Thoracic aorta (tissue), 2 donors: ENCODE measurements around the gene TK2. TPM values are rescaled to one million over a fixed set of nuclear protein-coding genes. Genes with fewer than 3 reads are reported as not detected.
"Not testable (repeated sequence)": the region's sequence is repeated elsewhere in the genome, so short reads cannot be mapped to it uniquely, and the experiment has no call there.

Experiments used
- ATAC-seq: fragments of 150-250 bp; one replicate; pipeline ENCODE4 v1.8.0; 2017; ENCODE audit warnings: low read depth; ENCODE audit not compliant: insufficient number of reproducible peaks, low FRiP score
- DNase-seq: peaks from one replicate; pipeline ENCODE4 v3.0.0-alpha.2; 2020; ENCODE audit warnings: low spot score
- H3K27ac ChIP-seq, 2 donors: fragments of 200-600 bp; sonication (generic); 1 replicate in 1 of 2; 2 replicates in 1 of 2; pipeline ENCODE4 v1.5.1; 2016; ENCODE audit warnings: mild to moderate bottlenecking in 2 of 2, moderate library complexity in 2 of 2
- H3K27me3 ChIP-seq: fragments of 200-600 bp; sonication (generic); replicated peaks from 2 replicates; pipeline ENCODE4 v1.6.0; 2016; ENCODE audit warnings: mild to moderate bottlenecking; ENCODE audit not compliant: insufficient read depth
- H3K36me3 ChIP-seq: fragments of 200-600 bp; sonication (generic); one replicate; pipeline ENCODE4 v1.5.1; 2016
- H3K4me1 ChIP-seq, 2 donors: fragments of 200-600 bp; sonication (generic); 1 replicate in 1 of 2; 2 replicates in 1 of 2; pipeline versions ENCODE4 v1.5.1 to v1.6.0; 2016; ENCODE audit warnings: low read depth in 2 of 2, mild to moderate bottlenecking in 1 of 2; ENCODE audit not compliant: control insufficient read depth in 1 of 2
- H3K4me3 ChIP-seq: fragments of 200-600 bp; sonication (generic); 2 replicates; pipeline ENCODE4 v1.5.1; 2016; ENCODE audit warnings: mild to moderate bottlenecking
- H3K9me3 ChIP-seq: fragments of 200-600 bp; sonication (generic); 2 replicates; pipeline ENCODE4 v1.5.1; 2016
- CTCF ChIP-seq: fragments of 200-600 bp; sonication (generic); IDR thresholded peaks from one replicate; pipeline ENCODE4 v1.5.1; 2019; ENCODE audit warnings: antibody characterized with exemption
- total RNA-seq, 2 donors: library from RNA; depleted of rRNA; stranded (reverse); fragments of >200 nt; gene quantifications; one replicate each; pipeline versions ENCODE4 v1.1.0 to v1.2.3, GENCODE V29; 2016

Gene TK2
- total RNA-seq = 10 to 100 TPM; 41.7 to 55.5 TPM

- DNase-seq = no peak
- Histone ChIP-seq H3K4me1 (peaks cover 15 to 62% of the 10 kb centered on the region in 2 donors), H3K9me3 (no peaks in the 10 kb centered on the region), H3K4me3 (peak within 1 kb of the TSS; percentile 91), H3K27me3 (no peaks in the 10 kb centered on the region), H3K27ac (peak within 1 kb of the TSS; percentile 86 to 95), H3K36me3 (peaks cover 3% of the 10 kb centered on the region)
- peak; percentile 29 for TF ChIP-seq CTCF
- ATAC-seq = no peak
Observed at GRCh38 chr16:66549284-66550131, at the start of gene TK2. Gene TK2, minus strand, starts transcription at chr16:66550122. Its CDS starts 61 bp downstream, at chr16:66550061.

- H3K9me3 ChIP-seq = no peaks in the 10 kb centered on the region
- ATAC-seq (no peak), DNase-seq (no peak)
- H3K27ac ChIP-seq = no peak overlapping the region
- no peaks in the 10 kb centered on the region for H3K27me3 ChIP-seq
- no peaks in the 10 kb centered on the region for H3K4me1 ChIP-seq
- no peak for TF ChIP-seq CTCF
- H3K4me3 ChIP-seq = no peak overlapping the region
- H3K36me3 ChIP-seq = no peaks in the 10 kb centered on the region
Observed at GRCh38 chr16:66598111-66598510, 48.2 kb upstream of the TK2 start.

- Histone ChIP-seq H3K9me3 (no peaks in the 10 kb centered on the region), H3K4me1 (no peaks in the 10 kb centered on the region), H3K36me3 (no peaks in the 10 kb centered on the region), H3K27me3 (no peaks in the 10 kb centered on the region), H3K27ac (no peak overlapping the region), H3K4me3 (no peak overlapping the region)
- DNase-seq = no peak
- TF ChIP-seq CTCF = no peak
- ATAC-seq = no peak
Observed at GRCh38 chr16:66596986-66597848, 47.3 kb upstream of the TK2 start.

- not testable (repeated sequence) for DNase-seq, H3K36me3 ChIP-seq, H3K4me3 ChIP-seq
Observed at GRCh38 chr16:66596559-66596958, 46.6 kb upstream of the TK2 start.

GRCh38 chr16:66594739-66595138 lies 44.8 kb upstream of the TK2 start:
- Histone ChIP-seq H3K27ac (no peak overlapping the region), H3K36me3 (no peaks in the 10 kb centered on the region), H3K4me3 (no peak overlapping the region), H3K9me3 (no peaks in the 10 kb centered on the region), H3K27me3 (no peaks in the 10 kb centered on the region), H3K4me1 (no peaks in the 10 kb centered on the region)
- TF ChIP-seq CTCF = no peak
- ATAC-seq = no peak
- DNase-seq = no peak

More at GRCh38 chr16:66596559-66596958, 46.6 kb upstream of the TK2 start:
- H3K4me1 ChIP-seq, ATAC-seq, H3K9me3 ChIP-seq, H3K27me3 ChIP-seq, H3K27ac ChIP-seq: not testable (repeated sequence)
